Muscle layer of colon (tissue), 2 donors: Measurements from ENCODE around the gene ZNF775.

ENCODE experiments used
- H3K27ac ChIP-seq: one replicate; pipeline ENCODE4 v1.7.0; 2013; ENCODE audit warnings: low read depth, mild to moderate bottlenecking, low read length, moderate library complexity
- H3K27me3 ChIP-seq, 2 donors: one replicate each; pipeline ENCODE4 v1.7.0; 2013; ENCODE audit warnings: low read length in 2 of 2, mild to moderate bottlenecking in 2 of 2; ENCODE audit not compliant: insufficient read depth in 2 of 2, control insufficient read depth in 1 of 2
- H3K36me3 ChIP-seq: one replicate; pipeline ENCODE4 v1.7.0; 2013; ENCODE audit warnings: mild to moderate bottlenecking, low read length; ENCODE audit not compliant: insufficient read depth
- H3K4me1 ChIP-seq: one replicate; pipeline ENCODE4 v1.7.0; 2013; ENCODE audit warnings: mild to moderate bottlenecking, low read length; ENCODE audit not compliant: insufficient read depth
- H3K4me3 ChIP-seq, 2 donors: one replicate each; pipeline ENCODE4 v1.7.0; 2013; ENCODE audit warnings: low read length in 2 of 2, low read depth in 1 of 2, mild to moderate bottlenecking in 1 of 2, moderate library complexity in 1 of 2
- H3K9ac ChIP-seq: one replicate; pipeline ENCODE4 v1.7.0; 2013; ENCODE audit warnings: low read length
- H3K9me3 ChIP-seq: one replicate; pipeline ENCODE4 v1.7.0; 2013; ENCODE audit warnings: mild to moderate bottlenecking, low read length
- donor health status: abdominal sarcoma.
- donor health status: Adenocarcinoma of cecum.

The ZNF775 gene

DNA sequence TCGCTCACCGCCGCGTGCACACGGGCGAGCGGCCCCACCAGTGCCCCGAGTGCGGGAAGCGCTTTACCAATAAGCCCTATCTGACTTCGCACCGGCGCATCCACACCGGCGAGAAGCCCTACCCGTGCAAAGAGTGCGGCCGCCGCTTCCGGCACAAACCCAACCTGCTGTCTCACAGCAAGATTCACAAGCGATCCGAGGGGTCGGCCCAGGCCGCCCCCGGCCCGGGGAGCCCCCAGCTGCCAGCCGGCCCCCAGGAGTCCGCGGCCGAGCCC lies 7.2 kb upstream of the ZNF775 start:
- Histone ChIP-seq H3K9me3 (no peaks in the 10 kb centered on the region), H3K4me3 (no peak overlapping the region), H3K27ac (no peak overlapping the region), H3K9ac (no peak overlapping the region), H3K36me3 (peaks cover 29% of the 10 kb centered on the region), H3K27me3 (no peaks in the 10 kb centered on the region), H3K4me1 (peaks cover 30% of the 10 kb centered on the region)

- Histone ChIP-seq H3K4me3 (no peak overlapping the region), H3K9me3 (no peaks in the 10 kb centered on the region), H3K4me1 (peaks cover 30% of the 10 kb centered on the region), H3K36me3 (peaks cover 29% of the 10 kb centered on the region), H3K27ac (no peak overlapping the region), H3K27me3 (no peaks in the 10 kb centered on the region), H3K9ac (no peak overlapping the region)
Observed at GRCh38 chr7:150372271-150373048, 6.7 kb upstream of the ZNF775 start.

DNA sequence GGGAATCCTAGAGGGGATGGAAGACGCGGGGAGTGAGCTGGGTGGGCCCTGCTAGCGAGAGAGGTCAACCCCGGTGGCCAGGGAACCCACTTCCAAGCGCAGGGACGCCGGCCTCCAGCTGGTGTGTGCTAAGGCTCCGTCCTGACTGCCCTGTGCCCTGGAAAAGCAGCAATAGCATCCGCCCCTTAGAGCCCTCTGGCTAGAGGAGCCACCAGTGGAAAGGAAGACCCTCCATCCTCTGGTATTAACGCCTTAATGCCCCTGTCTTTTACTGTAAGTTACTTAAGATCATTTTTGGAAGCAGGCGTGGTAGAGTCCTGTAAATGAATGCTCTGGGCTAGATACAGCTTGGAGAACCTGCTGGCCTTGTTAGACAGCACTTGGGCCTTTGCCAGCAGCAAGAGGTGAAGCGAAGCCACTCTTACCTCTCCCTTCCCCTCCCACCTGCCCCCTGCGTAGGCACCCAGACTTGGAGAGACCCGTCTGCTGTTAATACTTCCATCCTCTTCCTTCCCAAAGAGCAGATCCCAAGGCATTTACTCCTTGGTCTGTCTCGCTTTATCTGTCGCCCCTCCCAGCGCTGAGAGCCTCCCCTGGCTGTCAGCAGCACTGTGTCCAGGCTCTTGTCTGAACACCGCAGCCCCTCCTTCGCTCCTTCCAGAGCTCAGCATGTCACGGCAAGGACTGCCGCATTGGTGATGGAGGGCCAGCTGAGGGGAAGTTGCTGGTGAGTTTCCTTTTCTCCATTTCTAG lies 5.9 kb upstream of the ZNF775 start:
- Histone ChIP-seq H3K9ac (no peak overlapping the region), H3K36me3 (peaks cover 29% of the 10 kb centered on the region), H3K9me3 (no peaks in the 10 kb centered on the region), H3K27me3 (no peaks in the 10 kb centered on the region), H3K27ac (no peak overlapping the region), H3K4me3 (no peak overlapping the region), H3K4me1 (peaks cover 33% of the 10 kb centered on the region)

DNA sequence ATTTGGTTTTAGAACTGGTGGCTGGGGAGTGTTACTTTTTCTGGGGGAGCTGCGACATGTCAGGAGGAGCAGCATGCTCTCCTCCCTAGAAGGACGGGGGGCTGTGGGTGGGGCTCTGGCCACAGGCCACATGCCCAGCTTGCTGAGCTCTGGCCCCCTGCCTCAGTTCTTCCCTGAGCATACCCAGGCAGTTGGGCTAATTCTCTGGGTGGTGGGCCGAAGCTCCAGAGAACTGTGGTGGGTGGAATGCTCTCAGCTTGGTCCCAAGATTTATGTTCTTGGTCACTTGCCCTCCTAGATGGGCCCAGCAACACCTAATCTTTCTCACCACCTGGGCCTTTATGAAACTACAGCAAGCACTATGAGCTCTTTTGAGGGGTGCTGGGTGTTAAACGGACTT lies 5.1 kb upstream of the ZNF775 start:
- no peak overlapping the region for H3K4me3 ChIP-seq
- peaks cover 37% of the 10 kb centered on the region for H3K4me1 ChIP-seq
- H3K9me3 ChIP-seq, result no peaks in the 10 kb centered on the region
- H3K27me3 ChIP-seq, result no peaks in the 10 kb centered on the region
- H3K9ac ChIP-seq, result no peak overlapping the region
- H3K27ac ChIP-seq, result no peak overlapping the region
- H3K36me3 ChIP-seq, result peaks cover 29% of the 10 kb centered on the region

DNA sequence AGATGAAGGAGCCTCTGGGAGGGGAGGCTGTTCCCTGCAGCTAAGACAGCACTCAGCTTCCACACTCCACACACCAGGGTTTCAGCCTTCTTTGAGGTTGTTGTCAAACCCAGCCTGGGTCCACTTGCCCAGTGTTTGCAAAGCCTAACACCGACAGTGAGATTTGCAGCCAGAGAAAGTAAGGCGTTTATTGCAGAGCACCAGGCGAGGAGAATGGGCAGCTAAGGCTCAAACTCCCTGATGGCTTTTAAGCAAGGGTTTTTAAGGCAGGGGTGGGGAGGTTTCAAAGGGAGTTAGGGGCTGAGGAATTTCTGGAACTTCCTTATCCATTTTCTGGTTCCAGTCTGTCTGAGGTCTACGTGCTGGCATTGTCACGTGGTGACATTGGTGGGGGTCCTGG lies 4.7 kb upstream of the ZNF775 start:
- H3K9ac ChIP-seq, result no peak overlapping the region
- no peaks in the 10 kb centered on the region for H3K9me3 ChIP-seq
- H3K27me3 ChIP-seq, result no peaks in the 10 kb centered on the region
- peaks cover 35% of the 10 kb centered on the region for H3K4me1 ChIP-seq
- peaks cover 29% of the 10 kb centered on the region for H3K36me3 ChIP-seq
- no peak overlapping the region for H3K27ac ChIP-seq
- H3K4me3 ChIP-seq, result no peak overlapping the region

GRCh38 chr7:150375662-150376521 lies 3.2 kb upstream of the ZNF775 start:
- H3K9ac ChIP-seq, result no peak overlapping the region
- no peaks in the 10 kb centered on the region for H3K27me3 ChIP-seq
- no peak overlapping the region for H3K4me3 ChIP-seq
- peaks cover 30% of the 10 kb centered on the region for H3K4me1 ChIP-seq
- H3K27ac ChIP-seq, result no peak overlapping the region
- peaks cover 22% of the 10 kb centered on the region for H3K36me3 ChIP-seq
- no peaks in the 10 kb centered on the region for H3K9me3 ChIP-seq

DNA sequence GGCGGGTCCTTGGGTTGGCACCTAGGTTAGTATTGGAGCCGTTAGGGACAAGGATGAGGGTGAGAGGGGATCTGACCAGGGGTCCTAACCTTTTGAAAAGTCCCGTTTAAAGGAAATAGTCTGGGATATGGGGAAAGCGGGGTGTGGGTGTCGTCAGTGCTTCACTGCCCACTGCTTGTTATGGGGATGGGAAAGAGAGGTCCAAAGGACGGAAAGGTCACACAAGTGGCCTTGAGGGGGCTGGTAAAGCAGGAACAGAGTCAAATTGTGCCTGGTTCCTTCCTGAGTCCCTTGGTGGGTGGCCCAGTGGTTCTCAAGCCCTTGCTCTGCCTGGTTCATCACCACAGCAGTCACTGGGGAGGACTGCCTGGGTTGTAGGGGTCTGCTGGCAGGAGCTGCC lies 2.6 kb upstream of the ZNF775 start:
- Histone ChIP-seq H3K9me3 (no peaks in the 10 kb centered on the region), H3K4me1 (peaks cover 30% of the 10 kb centered on the region), H3K36me3 (peaks cover 15% of the 10 kb centered on the region), H3K27me3 (no peaks in the 10 kb centered on the region), H3K27ac (peak overlapping the region; percentile 27), H3K4me3 (no peak overlapping the region), H3K9ac (no peak overlapping the region)

DNA sequence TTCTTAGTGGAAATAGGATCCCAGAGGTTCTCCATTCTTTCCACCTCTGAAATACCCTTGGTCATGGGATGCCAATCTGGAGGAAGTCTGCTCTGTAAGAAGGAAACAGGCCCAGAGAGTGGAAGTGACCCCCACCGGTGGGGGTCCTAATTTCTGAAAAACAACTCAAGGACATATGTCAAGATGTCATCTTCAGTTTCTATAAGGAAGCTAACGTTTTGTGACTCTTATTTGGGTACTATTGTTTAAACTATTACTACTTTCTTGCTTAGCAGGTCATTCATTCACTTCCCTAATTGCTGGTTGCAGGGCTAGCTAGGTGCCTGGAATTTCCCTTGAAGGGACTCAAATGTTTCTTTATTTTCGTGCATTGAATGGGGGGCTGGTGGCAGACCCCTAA lies 1.9 kb upstream of the ZNF775 start:
- Histone ChIP-seq H3K27me3 (no peaks in the 10 kb centered on the region), H3K36me3 (peaks cover 13% of the 10 kb centered on the region), H3K27ac (peak overlapping the region; percentile 95), H3K9ac (no peak overlapping the region), H3K9me3 (no peaks in the 10 kb centered on the region), H3K4me3 (no peak overlapping the region), H3K4me1 (peaks cover 30% of the 10 kb centered on the region)

DNA sequence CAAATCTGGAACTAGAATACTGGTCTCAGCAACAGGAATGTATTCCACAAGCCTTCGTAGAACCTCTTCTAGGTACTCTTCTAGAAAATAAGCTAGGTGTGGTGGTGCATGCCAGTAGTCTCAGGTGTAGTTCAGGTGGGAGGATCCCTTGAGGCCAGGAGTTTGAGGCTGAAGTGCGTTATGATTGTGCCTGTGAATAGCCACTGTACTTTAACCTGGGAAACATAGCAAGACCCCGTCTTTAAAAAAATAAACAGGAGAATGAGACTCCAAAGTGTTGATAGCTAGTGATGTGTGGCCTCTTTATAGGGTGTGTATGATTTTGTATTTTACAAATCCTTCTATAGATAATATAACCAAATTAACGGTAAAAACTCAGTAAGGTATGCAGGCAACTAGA lies 1.5 kb upstream of the ZNF775 start:
- H3K36me3 ChIP-seq, result peaks cover 13% of the 10 kb centered on the region
- H3K27me3 ChIP-seq, result no peaks in the 10 kb centered on the region
- H3K27ac ChIP-seq, result peak overlapping the region; percentile 95
- peak overlapping the region; percentile 78 for H3K9ac ChIP-seq
- H3K4me1 ChIP-seq, result peaks cover 32% of the 10 kb centered on the region
- H3K4me3 ChIP-seq, result no peak overlapping the region
- H3K9me3 ChIP-seq, result no peaks in the 10 kb centered on the region

DNA sequence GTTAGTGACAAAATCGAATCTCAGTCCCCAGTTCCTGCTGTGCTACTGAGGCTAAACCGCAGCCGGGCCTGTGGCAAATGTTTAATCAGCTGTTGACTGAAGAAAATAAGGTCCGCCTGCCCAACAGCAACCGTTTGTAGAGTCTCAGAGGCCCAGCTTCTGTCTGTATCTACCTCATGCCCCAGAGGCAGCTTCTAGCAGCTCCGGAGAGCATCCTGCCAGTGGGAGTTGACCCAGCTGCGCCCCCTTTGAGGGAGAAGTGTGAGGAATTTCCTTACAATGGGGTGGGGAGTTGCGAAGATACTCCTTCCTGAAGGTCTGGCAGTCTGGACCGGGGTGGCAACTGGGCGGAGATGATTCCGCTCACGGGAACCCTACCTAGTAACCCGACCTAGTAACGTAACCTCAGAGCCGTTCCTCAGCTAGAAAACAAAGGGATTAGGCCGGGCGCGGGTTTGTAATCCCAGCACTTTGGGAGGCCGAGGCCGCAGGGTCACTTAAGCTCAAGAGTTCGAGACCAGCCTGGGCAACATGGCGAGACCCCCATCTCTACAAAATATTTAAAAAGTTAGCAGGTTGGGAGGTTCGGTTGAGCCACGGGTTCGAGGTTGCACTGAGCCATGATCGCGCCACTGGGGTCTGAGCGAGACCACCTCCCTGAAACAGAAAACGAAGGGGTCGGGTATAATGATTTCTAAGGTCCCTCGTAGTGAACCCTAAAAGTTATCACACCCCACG lies 846 bp upstream of the ZNF775 start:
- Histone ChIP-seq H3K27ac (peak overlapping the region; percentile 95), H3K9ac (peak overlapping the region; percentile 78), H3K27me3 (no peaks in the 10 kb centered on the region), H3K4me3 (peak overlapping the region; percentile 35 to 95), H3K9me3 (no peaks in the 10 kb centered on the region), H3K36me3 (peaks cover 9% of the 10 kb centered on the region), H3K4me1 (peaks cover 33% of the 10 kb centered on the region)
